D721Med (cell line): ENCODE measurements around the gene TSR3.

Experiments
- DNase-seq: peaks from one replicate; pipeline ENCODE4 v3.0.0; 2011; ENCODE audit warnings: low spot score; ENCODE audit not compliant: insufficient read length
- FAIRE-seq: peaks from 2 replicates; lab custom pipeline; 2011; peaks lifted over from hg19 to GRCh38; lab: Jason Lieb, UNC
- CTCF ChIP-seq: IDR thresholded peaks from 2 replicates; pipeline ENCODE4 v1.5.1; 2012; ENCODE audit warnings: mild to moderate bottlenecking, control low read depth; ENCODE audit not compliant: insufficient read depth; ENCODE audit errors: missing control alignments

TSR3 gene

GRCh38 chr16:1361685-1362360 lies 10.1 kb upstream of the TSR3 start:
- no peak for TF ChIP-seq CTCF
- DNase-seq (no peak), FAIRE-seq (no peak)

DNA sequence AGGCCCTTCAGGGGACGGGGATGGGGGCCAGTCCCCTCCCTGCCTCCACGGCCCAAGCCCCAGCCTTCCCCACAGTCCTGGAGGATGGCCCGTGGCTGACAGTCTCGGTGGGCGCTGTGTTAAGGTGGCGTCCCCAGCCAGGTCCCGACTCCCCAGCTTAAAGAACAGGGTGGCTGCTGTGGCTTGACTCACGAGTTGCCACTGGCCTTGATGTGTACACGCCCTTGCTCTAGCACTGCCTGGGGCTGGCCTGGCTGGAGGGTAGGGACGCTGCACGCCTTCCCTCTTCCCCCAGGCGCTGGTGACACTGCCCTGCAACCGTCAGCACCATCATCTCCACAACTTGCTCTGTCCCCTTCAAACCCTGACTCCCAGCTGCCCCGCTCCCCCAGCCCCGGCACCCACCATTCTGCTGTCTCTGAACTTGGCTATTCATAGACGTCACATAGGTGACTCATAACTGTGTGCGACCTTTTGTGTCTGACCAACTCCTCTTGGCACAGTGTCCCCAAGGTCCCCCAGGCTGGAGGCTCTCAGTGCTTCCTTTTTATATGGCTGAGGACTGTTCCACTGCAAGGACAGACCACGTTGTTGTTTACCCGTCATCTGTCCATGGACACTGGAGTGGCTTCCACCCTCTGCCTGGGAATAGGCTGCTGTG lies 6.4 kb upstream of the TSR3 start:
- TF ChIP-seq CTCF: no peak
- no peak for FAIRE-seq
- no peak for DNase-seq

- no peak for TF ChIP-seq CTCF
- DNase-seq (no peak), FAIRE-seq (no peak)
Measured at GRCh38 chr16:1356061-1356900, 4.6 kb upstream of the TSR3 start.

GRCh38 chr16:1355591-1355990 lies 3.9 kb upstream of the TSR3 start:
- DNase-seq: no peak
- FAIRE-seq: no peak
- TF ChIP-seq CTCF: no peak

DNA sequence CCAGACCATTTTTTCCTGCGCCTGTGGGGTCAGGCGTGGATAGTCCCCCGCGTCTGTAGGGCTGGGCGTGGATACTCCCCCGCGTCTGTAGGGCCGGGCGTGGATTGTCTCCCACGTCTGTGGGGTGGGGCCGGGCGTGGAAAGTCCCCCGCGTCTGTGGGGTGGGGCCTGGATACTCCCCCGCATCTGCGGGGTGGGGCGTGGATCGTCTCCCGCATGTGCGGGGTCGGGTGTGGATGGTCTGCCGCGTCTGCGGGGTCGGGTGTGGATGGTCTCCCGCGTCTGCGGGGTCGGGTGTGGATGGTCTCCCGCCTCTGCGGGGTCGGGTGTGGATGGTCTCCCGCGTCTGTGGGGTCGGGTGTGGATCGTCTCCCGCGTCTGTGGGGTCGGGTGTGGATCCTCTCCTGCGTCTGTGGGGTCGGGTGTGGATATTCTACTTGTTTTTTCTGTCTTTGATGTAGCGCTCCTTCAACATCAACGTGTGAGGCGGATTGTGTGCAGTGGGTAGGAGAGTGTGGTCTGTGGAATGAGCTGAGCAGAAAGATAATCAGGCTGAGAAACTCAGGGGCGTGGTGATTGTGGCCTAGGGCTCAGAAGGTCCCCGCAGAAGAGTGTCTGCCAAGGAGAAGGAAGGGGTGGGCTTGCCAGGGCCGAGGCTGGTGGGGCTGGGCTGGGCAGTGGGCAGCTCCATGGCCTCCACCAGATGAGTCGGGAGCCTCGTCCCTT lies 3.3 kb upstream of the TSR3 start:
- no peak for DNase-seq
- FAIRE-seq: no peak

DNA sequence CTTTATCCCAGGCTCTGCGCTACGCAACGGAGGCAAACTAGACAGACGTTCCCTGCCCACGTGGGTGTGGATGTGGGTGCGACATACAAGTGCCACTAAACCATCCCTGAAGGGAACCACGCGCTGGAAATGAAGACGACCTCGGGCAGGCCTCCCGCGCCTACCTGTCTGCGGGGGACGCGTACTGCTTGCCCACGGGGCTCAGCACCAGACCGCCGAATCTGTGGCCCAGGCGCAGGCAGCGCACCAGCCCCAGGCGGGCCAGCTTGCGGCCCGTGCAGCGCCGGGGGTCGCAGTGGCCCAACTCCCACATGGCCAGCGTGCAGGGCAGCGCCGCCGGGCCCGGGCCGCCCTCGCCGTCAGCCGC lies 480 bp downstream of the TSR3 start:
- FAIRE-seq (no peak), DNase-seq (no peak)
- no peak for TF ChIP-seq CTCF

More for the DNA sequence above, 3.3 kb upstream of the TSR3 start:
- no peak for TF ChIP-seq CTCF
